Vagina (tissue), 2 donors: ENCODE data around the gene THBS3.
"Not testable (repeated sequence)": the region's sequence is repeated elsewhere in the genome, so short reads cannot be mapped to it uniquely, and the experiment has no call there.

ENCODE experiments used
- CTCF ChIP-seq, 3 experiments: fragments of 450-650 bp in 2 of 3; fragments of 200-600 bp in 1 of 3; sonication (generic) in 1 of 3; IDR thresholded peaks; one replicate each; pipeline ENCODE4 v1.5.1; 2017 to 2019; ENCODE audit warnings: antibody characterized with exemption in 3 of 3, mild to moderate bottlenecking in 2 of 3, moderate library complexity in 2 of 3
- POLR2A ChIP-seq, 2 donors: fragments of 450-650 bp; IDR thresholded peaks; one replicate each; pipeline ENCODE4 v1.6.1; 2017; ENCODE audit warnings: antibody characterized with exemption in 2 of 2, mild to moderate bottlenecking in 2 of 2, moderate library complexity in 2 of 2
- POLR2AphosphoS5 ChIP-seq, 2 donors: sonication (generic); formaldehyde crosslinking; IDR thresholded peaks; one replicate each; pipeline ENCODE4 v1.9.0; 2017; ENCODE audit warnings: antibody characterized with exemption in 2 of 2, mild to moderate bottlenecking in 2 of 2, low read depth in 1 of 2; ENCODE audit not compliant: insufficient read depth in 1 of 2

- TF ChIP-seq POLR2AphosphoS5 (IDR thresholded peaks at IDR 0.05; ENCODE audit: insufficient read depth in 1 of 2, low read depth in 1 of 2); CTCF (IDR thresholded peaks at IDR 0.05); POLR2A (IDR thresholded peaks at IDR 0.05): not testable (repeated sequence)
Measured at GRCh38 chr1:155211381-155212050, 3.8 kb upstream of the THBS3 start.
